ENCODE results near the gene CPNE9.

CPNE9 gene

DNA sequence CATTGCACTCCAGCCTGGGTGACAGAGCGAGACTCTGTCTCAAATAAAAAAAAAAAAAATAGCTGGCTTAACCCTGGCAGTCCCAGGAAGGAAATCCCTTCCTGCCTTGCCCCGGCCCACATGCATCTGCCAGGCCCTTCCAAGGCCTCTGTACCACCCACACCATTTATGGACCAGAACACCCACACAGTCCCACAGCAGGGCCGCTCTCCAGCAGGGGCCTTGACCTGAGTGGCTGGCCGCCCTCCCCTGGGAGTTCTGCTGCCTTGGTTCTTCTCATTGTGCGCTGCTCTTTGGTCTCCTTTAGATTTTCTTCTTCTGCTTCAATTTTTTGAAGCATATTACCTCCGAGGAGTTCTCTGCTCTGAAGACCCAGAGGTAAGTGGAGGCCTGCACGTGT, 16.1 kb upstream of the CPNE9 start:
- TF ChIP-seq, protein P1, sequence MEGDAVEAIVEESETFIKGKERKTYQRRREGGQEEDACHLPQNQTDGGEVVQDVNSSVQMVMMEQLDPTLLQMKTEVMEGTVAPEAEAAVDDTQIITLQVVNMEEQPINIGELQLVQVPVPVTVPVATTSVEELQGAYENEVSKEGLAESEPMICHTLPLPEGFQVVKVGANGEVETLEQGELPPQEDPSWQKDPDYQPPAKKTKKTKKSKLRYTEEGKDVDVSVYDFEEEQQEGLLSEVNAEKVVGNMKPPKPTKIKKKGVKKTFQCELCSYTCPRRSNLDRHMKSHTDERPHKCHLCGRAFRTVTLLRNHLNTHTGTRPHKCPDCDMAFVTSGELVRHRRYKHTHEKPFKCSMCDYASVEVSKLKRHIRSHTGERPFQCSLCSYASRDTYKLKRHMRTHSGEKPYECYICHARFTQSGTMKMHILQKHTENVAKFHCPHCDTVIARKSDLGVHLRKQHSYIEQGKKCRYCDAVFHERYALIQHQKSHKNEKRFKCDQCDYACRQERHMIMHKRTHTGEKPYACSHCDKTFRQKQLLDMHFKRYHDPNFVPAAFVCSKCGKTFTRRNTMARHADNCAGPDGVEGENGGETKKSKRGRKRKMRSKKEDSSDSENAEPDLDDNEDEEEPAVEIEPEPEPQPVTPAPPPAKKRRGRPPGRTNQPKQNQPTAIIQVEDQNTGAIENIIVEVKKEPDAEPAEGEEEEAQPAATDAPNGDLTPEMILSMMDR (IDR thresholded peaks at IDR 0.05), result no peak
- DNase-seq, result no peak
- Histone ChIP-seq H3K27ac (no peak overlapping the region), H3K27me3 (no peaks in the 10 kb centered on the region), H3K4me1 (no peaks in the 10 kb centered on the region), H3K36me3 (peaks cover 97 to 100% (median 99%) of the 10 kb centered on the region in 3 donors), H3K9me3 (no peaks in the 10 kb centered on the region), H3K4me3 (no peak overlapping the region)
- intact Hi-C loops (cut with DNase I; ENCODE audit: low total_unique reads), result no loop called here

DNA sequence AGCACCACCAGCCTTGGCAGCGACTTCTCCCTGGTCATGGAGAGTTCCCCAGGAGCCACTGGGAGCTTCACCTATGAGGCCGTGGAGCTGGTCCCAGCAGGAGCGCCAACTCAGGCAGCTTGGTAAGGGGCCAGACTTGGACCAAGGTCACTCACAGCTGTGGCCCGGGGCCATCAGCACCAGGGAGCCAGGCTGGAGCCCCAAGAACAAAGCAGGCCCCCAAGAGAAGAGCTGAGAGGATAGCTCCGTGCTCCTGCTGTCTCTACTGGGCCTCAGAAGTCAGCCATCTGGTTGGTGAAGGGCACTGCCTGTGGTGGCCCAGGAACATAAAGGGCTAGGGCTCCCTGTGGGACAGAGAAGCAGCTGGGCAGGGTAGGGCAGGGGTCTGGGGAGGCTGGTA, 14.7 kb upstream of the CPNE9 start:
- Histone ChIP-seq H3K27me3 (no peaks in the 10 kb centered on the region), H3K4me3 (no peak overlapping the region), H3K9me3 (no peaks in the 10 kb centered on the region), H3K27ac (no peak overlapping the region), H3K36me3 (peaks cover 97 to 100% (median 99%) of the 10 kb centered on the region in 3 donors), H3K4me1 (no peaks in the 10 kb centered on the region)
- intact Hi-C loops (cut with DNase I; ENCODE audit: low total_unique reads), result no loop called here
- DNase-seq, result no peak
- TF ChIP-seq, protein P1 (IDR thresholded peaks at IDR 0.05), result no peak

DNA sequence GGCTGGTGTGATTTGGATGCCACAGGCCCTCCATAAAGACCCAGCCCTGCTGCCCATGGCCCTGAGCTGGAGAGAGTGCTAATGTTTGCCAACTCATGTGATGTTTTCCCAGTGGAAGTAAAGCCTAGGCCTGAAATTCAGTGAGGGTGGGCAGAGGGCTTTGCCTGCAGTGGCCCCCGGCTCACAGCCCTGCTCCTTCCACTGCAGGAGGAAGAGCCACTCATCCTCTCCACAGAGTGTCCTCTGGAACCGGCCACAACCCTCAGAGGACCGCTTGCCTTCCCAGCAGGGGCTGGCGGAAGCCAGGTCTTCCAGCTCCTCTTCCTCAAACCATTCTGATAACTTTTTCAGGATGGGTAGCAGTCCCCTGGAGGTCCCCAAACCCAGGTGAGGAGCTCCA, 13.9 kb upstream of the CPNE9 start:
- intact Hi-C loops (cut with DNase I; ENCODE audit: low total_unique reads), result no loop called here
- Histone ChIP-seq H3K36me3 (peaks cover 97 to 100% (median 99%) of the 10 kb centered on the region in 3 donors), H3K9me3 (no peaks in the 10 kb centered on the region), H3K27ac (no peak overlapping the region), H3K4me1 (no peaks in the 10 kb centered on the region), H3K4me3 (no peak overlapping the region), H3K27me3 (no peaks in the 10 kb centered on the region)
- TF ChIP-seq, protein P1 (IDR thresholded peaks at IDR 0.05), result no peak
- DNase-seq, result no peak

DNA sequence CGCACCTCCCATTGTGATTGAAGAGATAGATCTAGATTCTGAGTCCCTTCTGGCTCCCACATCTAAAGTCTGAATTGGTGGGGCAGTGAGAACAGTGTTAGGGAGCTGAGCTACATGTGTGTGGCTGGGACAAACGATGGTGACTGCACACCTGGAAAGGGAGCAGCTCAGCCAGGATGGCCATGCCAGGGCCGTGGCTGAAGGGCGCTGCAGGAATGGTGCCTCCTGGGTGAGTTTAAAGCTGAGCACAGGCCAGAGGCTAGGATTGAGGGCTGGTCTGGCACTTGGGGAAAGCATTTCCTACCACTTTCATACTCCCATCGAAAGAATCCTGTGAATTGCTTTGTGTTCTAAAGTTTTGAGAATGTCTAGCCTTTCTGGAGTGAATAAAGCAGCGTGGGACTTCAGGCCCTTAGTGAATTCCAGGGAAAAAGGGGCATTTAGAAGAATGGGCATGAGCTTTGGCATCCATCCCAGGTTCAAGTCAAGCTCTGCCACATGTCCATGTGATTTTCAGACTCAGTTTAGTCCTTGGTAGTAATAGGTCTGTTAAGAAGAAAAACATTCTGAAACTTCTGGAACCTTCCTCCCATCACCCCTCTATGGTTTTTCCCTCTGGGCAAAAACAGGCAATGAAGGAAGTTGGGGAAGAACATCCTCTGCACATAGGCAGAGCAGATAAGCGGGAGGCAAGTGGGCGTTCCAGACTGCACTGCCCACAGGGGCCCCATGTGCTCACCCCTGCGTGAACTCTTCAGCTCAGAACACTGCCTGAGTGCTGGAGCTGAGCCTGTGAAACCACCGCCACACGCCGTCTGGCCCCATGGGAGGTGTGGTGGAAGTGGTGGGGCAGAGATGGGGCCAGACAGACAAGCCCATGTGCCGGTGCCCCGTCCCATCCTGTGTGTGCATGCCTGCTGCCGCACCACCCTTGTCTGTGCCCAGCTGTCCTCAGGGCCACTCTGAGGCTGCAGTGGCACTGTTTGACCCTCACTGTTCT, 12.9 kb upstream of the CPNE9 start:
- no peak for DNase-seq
- TF ChIP-seq, protein P1 (IDR thresholded peaks at IDR 0.05), result no peak
- H3K36me3 ChIP-seq, result peaks cover 94 to 100% (median 97%) of the 10 kb centered on the region in 3 donors
- H3K9me3 ChIP-seq, result no peaks in the 10 kb centered on the region
- H3K27me3 ChIP-seq, result no peaks in the 10 kb centered on the region
- H3K4me3 ChIP-seq, result no peak overlapping the region
- no peak overlapping the region for H3K27ac ChIP-seq
- intact Hi-C loops (cut with DNase I; ENCODE audit: low total_unique reads), result no loop called here
- no peaks in the 10 kb centered on the region for H3K4me1 ChIP-seq

DNA sequence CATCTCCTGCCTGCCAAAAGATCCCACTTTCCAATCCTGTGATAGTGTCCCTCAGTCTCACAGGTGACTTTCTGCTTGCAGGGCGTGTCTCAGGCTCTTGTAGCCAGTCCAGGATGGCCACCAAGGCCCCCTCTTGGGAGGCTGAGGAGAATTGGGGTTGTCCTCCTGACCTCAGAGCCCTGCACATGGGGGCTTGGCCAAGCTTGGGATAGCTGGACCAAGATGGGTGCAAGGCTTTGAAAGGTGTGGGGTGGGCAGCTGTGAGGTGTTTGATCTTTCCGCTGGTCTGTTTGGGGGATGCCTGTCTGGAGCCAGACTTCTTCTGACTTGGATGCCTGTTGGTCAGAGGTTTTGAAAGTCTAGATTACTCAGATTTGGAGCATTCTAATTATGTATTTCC, 12.0 kb upstream of the CPNE9 start:
- Histone ChIP-seq H3K27ac (no peak overlapping the region), H3K9me3 (no peaks in the 10 kb centered on the region), H3K36me3 (peaks cover 92 to 100% (median 93%) of the 10 kb centered on the region in 3 donors), H3K4me1 (no peaks in the 10 kb centered on the region), H3K27me3 (no peaks in the 10 kb centered on the region), H3K4me3 (no peak overlapping the region)
- DNase-seq, result no peak
- TF ChIP-seq, protein P1 (IDR thresholded peaks at IDR 0.05), result no peak
- intact Hi-C loops (cut with DNase I; ENCODE audit: low total_unique reads), result no loop called here

Measured in tibial artery (tissue), 4 donors.